DND-41 (cell line): ENCODE results near the gene SYNM.

Experiments
- ATAC-seq: fragments of 200-7000 bp; cut with Tn5 transposase; 3 replicates; pipeline ENCODE4 v1.9.1; 2021; ENCODE audit warnings: low read depth; ENCODE audit not compliant: insufficient read depth
- DNase-seq: peaks from one replicate; pipeline ENCODE4 v3.0.0-alpha.2; 2020
- H2AFZ ChIP-seq: 2 replicates; pipeline ENCODE4 v1.6.0; 2012; ENCODE audit warnings: low read depth, low read length
- H3K27ac ChIP-seq: 2 replicates; pipeline ENCODE4 v1.5.1; 2012; ENCODE audit warnings: low read length, inconsistent platforms
- H3K27me3 ChIP-seq: fragments of 200-600 bp; sonication (generic); 2 replicates; pipeline ENCODE4 v1.6.0; 2012; ENCODE audit warnings: low read length, mild to moderate bottlenecking, inconsistent platforms; ENCODE audit not compliant: insufficient read depth, poor library complexity
- H3K36me3 ChIP-seq: 2 replicates; pipeline ENCODE4 v1.5.1; 2012; ENCODE audit warnings: low read length, inconsistent platforms; ENCODE audit not compliant: insufficient read depth
- H3K4me1 ChIP-seq: 2 replicates; pipeline ENCODE4 v1.5.1; 2012; ENCODE audit warnings: mild to moderate bottlenecking, low read length; ENCODE audit not compliant: insufficient read depth
- H3K4me2 ChIP-seq: 2 replicates; pipeline ENCODE4 v1.6.0; 2012; ENCODE audit warnings: mild to moderate bottlenecking, moderate library complexity, low read length, inconsistent platforms; ENCODE audit not compliant: insufficient read depth
- H3K4me3 ChIP-seq, 2 experiments: fragments of 200-600 bp in 1 of 2; shearing (Covaris generic) in 1 of 2; 2 replicates each; pipeline ENCODE4 v1.5.1; 2012 to 2016; ENCODE audit warnings: inconsistent platforms in 2 of 2, low read length in 2 of 2, mild to moderate bottlenecking in 2 of 2, low read depth in 1 of 2, moderate library complexity in 1 of 2
- H3K79me2 ChIP-seq: 2 replicates; pipeline ENCODE4 v1.6.0; 2012; ENCODE audit warnings: low read length, inconsistent platforms; ENCODE audit not compliant: insufficient read depth
- H3K9ac ChIP-seq: 2 replicates; pipeline ENCODE4 v1.6.0; 2012; ENCODE audit warnings: low read depth, mild to moderate bottlenecking, inconsistent platforms, low read length, moderate library complexity
- H3K9me3 ChIP-seq: 2 replicates; pipeline ENCODE4 v1.5.1; 2012; ENCODE audit warnings: low read length, moderate library complexity, mild to moderate bottlenecking, inconsistent platforms; ENCODE audit not compliant: insufficient read depth, severe bottlenecking
- H4K20me1 ChIP-seq: 2 replicates; pipeline ENCODE4 v1.6.0; 2012; ENCODE audit warnings: low read length; ENCODE audit not compliant: insufficient read depth
- EZH2 ChIP-seq: IDR thresholded peaks from 3 replicates; pipeline ENCODE4 v1.6.1; 2012; ENCODE audit warnings: borderline replicate concordance, low read depth, mild to moderate bottlenecking, moderate library complexity, low read length, inconsistent platforms; ENCODE audit not compliant: severe bottlenecking
- TF ChIP-seq, protein P1 (sequence below): IDR thresholded peaks from 2 replicates; pipeline ENCODE4 v1.5.1; 2012; ENCODE audit warnings: borderline replicate concordance, low read length, moderate library complexity, mild to moderate bottlenecking; ENCODE audit not compliant: poor library complexity, severe bottlenecking; ENCODE audit errors: extremely low read depth

SYNM gene

DNA sequence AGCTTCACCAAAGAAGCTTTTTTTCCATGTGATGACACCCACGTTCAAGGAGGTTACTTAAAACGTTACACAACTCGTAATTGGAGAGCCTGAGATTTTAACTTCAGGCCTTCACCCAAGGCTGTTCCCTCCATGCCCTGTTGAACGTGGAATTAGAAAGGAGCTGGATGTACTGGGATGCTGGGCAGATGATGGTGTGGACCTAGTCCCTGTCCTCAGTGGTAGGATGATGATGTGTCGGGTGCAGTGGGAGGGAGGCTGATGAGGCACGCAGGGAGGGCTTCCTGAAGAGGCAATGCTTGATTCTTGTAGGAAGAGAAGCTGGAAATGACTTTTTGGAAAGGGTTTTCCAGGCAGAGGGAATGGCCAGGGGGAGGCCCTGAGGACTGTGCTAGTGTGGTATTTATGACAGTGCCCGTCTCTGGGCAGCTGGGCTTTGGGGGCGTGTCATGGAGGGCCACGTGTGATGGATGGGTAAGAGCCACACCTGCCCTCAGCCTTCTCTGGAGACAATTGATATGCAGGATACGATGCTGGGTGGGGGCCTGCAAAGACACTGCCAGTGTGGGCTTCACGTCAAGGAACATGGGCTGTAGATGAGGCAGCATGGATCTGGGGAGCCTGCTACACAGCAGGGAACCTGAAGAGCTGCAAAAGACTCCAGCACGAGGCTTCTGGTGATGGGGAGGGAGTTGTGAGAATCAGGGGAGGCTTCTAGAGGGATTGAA is 15.3 kb downstream of the SYNM start:
- Histone ChIP-seq H3K27ac (no peak overlapping the region), H3K4me2 (no peak overlapping the region), H3K9me3 (no peaks in the 10 kb centered on the region), H3K79me2 (no peaks in the 10 kb centered on the region), H3K27me3 (no peaks in the 10 kb centered on the region), H3K36me3 (no peaks in the 10 kb centered on the region), H2AFZ (no peak overlapping the region), H3K4me3 (no peak overlapping the region), H3K9ac (no peak overlapping the region), H3K4me1 (no peaks in the 10 kb centered on the region), H4K20me1 (no peaks in the 10 kb centered on the region)
- DNase-seq: no peak
- no peak for ATAC-seq
- TF ChIP-seq, protein P1, sequence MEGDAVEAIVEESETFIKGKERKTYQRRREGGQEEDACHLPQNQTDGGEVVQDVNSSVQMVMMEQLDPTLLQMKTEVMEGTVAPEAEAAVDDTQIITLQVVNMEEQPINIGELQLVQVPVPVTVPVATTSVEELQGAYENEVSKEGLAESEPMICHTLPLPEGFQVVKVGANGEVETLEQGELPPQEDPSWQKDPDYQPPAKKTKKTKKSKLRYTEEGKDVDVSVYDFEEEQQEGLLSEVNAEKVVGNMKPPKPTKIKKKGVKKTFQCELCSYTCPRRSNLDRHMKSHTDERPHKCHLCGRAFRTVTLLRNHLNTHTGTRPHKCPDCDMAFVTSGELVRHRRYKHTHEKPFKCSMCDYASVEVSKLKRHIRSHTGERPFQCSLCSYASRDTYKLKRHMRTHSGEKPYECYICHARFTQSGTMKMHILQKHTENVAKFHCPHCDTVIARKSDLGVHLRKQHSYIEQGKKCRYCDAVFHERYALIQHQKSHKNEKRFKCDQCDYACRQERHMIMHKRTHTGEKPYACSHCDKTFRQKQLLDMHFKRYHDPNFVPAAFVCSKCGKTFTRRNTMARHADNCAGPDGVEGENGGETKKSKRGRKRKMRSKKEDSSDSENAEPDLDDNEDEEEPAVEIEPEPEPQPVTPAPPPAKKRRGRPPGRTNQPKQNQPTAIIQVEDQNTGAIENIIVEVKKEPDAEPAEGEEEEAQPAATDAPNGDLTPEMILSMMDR: no peak
- TF ChIP-seq EZH2: no peak

DNA sequence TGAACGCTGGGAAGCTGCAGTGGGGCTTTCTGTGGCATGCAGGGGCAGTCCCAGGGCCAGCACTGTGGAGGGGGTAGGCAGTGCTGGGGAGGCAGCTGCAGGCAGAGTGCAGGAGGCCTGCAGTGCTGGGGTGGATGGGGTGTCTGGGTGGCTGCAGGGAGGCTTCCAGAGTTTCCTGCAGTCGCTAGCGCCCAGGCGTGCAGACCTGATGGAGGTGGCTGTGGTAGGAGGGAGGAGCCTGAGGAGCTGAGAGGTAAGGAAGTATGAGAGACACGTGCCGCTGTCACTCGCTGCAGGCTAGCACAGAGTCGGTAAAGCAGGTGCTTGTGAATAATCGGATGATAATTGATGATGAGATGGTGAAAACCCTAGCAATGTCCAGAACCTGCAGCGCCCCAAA is 16.3 kb downstream of the SYNM start:
- no peaks in the 10 kb centered on the region for H4K20me1 ChIP-seq
- DNase-seq (no peak), ATAC-seq (no peak)
- no peaks in the 10 kb centered on the region for H3K27me3 ChIP-seq
- H3K4me3 ChIP-seq: no peak overlapping the region
- H3K4me1 ChIP-seq: no peaks in the 10 kb centered on the region
- no peaks in the 10 kb centered on the region for H3K36me3 ChIP-seq
- no peaks in the 10 kb centered on the region for H3K9me3 ChIP-seq
- H3K27ac ChIP-seq: no peak overlapping the region
- no peak overlapping the region for H3K4me2 ChIP-seq
- H3K9ac ChIP-seq: no peak overlapping the region
- H2AFZ ChIP-seq: no peak overlapping the region
- TF ChIP-seq EZH2: no peak
- TF ChIP-seq, protein P1: no peak
- no peaks in the 10 kb centered on the region for H3K79me2 ChIP-seq

DNA sequence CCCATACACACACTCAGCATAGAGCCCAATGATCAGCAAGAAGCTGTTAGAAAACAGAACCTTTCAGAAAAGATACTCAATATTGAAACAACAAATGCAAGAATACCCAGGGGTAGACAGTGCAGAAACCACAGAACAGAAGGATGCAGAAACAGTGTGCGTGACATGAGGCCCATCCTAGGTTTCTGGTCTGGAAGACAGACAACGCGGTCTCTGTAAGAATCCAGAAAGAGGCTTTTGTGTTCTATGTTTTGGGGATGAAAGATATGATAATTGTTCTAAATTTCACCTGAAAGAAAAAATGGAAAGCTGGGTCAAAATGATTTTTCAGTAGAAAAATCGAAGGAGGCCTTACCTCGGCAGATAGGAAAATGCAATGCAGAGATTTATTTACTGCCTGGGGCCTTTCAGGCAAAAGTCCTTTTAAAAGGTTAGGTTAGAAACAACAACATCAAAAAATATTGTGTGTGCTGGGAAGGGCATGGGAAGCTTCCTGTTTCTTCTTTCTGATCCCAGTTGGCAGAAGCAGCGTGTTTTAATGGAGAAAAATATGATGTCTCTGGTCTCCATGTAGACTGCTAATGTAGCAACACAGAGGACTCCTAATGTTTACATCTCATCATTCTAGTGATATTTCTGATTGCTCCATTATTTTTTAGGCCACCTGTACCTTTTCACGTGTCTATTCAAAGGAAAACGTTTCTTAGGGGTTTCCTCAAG is 17.0 kb downstream of the SYNM start:
- Histone ChIP-seq H3K27me3 (no peaks in the 10 kb centered on the region), H4K20me1 (no peaks in the 10 kb centered on the region), H3K4me2 (no peak overlapping the region), H3K9me3 (no peaks in the 10 kb centered on the region), H3K4me3 (no peak overlapping the region), H2AFZ (no peak overlapping the region), H3K27ac (no peak overlapping the region), H3K4me1 (no peaks in the 10 kb centered on the region), H3K36me3 (no peaks in the 10 kb centered on the region), H3K9ac (no peak overlapping the region), H3K79me2 (no peaks in the 10 kb centered on the region)
- DNase-seq (no peak), ATAC-seq (no peak)
- TF ChIP-seq, protein P1: no peak
- TF ChIP-seq EZH2: no peak
